HEK293 (cell line): ENCODE data around the gene LGALS1.

ENCODE experiments used
- IKZF3 ChIP-seq: fragments of 450-650 bp; IDR thresholded peaks from 2 replicates; pipeline ENCODE4 v1.5.0; 2018; ENCODE audit warnings: missing biosample characterization, mild to moderate bottlenecking, missing genetic modification characterization, moderate library complexity
- KLF16 ChIP-seq: fragments of 450-650 bp; formaldehyde crosslinking; IDR thresholded peaks from 2 replicates; pipeline ENCODE4 v1.5.1; 2017; ENCODE audit warnings: missing biosample characterization, missing genetic modification characterization
- TCF7L2 ChIP-seq: IDR thresholded peaks from 2 replicates; pipeline ENCODE4 v1.6.1; 2011; ENCODE audit warnings: low read depth, mild to moderate bottlenecking, inconsistent platforms, low read length, moderate library complexity, borderline replicate concordance
- TRIM28 ChIP-seq: IDR thresholded peaks from 2 replicates; pipeline ENCODE4 v1.6.1; 2011; ENCODE audit warnings: low read length, control low read depth, borderline replicate concordance
- YY1 ChIP-seq: fragments of 450-650 bp; formaldehyde crosslinking; IDR thresholded peaks from 2 replicates; pipeline ENCODE4 v1.5.1; 2018; ENCODE audit warnings: missing biosample characterization, missing genetic modification characterization
- ZBTB7A ChIP-seq: fragments of 450-650 bp; formaldehyde crosslinking; IDR thresholded peaks from 2 replicates; pipeline ENCODE4 v1.5.1; 2016; ENCODE audit warnings: low read depth, missing biosample characterization, missing genetic modification characterization
- ZEB2 ChIP-seq: fragments of 450-650 bp; formaldehyde crosslinking; IDR thresholded peaks from 2 replicates; pipeline ENCODE4 v1.5.1; 2016; ENCODE audit warnings: missing biosample characterization, missing genetic modification characterization
- ZFHX2 ChIP-seq: fragments of 450-650 bp; formaldehyde crosslinking; conservative IDR thresholded peaks from 2 replicates; pipeline ENCODE4 v1.5.1; 2016; ENCODE audit warnings: missing biosample characterization, missing genetic modification characterization
- ZFP37 ChIP-seq: fragments of 450-650 bp; formaldehyde crosslinking; IDR thresholded peaks from 2 replicates; pipeline ENCODE4 v1.5.1; 2016; ENCODE audit warnings: missing biosample characterization, missing genetic modification characterization
- ZNF114 ChIP-seq: fragments of 450-650 bp; formaldehyde crosslinking; IDR thresholded peaks from 2 replicates; pipeline ENCODE4 v1.5.0; 2017; ENCODE audit warnings: missing biosample characterization, missing genetic modification characterization
- ZNF169 ChIP-seq: fragments of 450-650 bp; formaldehyde crosslinking; IDR thresholded peaks from 2 replicates; pipeline ENCODE4 v1.5.1; 2016; ENCODE audit warnings: missing biosample characterization, missing genetic modification characterization
- ZNF202 ChIP-seq: fragments of 450-650 bp; formaldehyde crosslinking; IDR thresholded peaks from 2 replicates; pipeline ENCODE4 v1.5.1; 2016; ENCODE audit warnings: missing biosample characterization, missing genetic modification characterization, borderline replicate concordance
- ZNF214 ChIP-seq: fragments of 450-650 bp; formaldehyde crosslinking; IDR thresholded peaks from 2 replicates; pipeline ENCODE4 v1.5.1; 2017; ENCODE audit warnings: missing biosample characterization, mild to moderate bottlenecking, missing genetic modification characterization, borderline replicate concordance
- ZNF248 ChIP-seq: fragments of 450-650 bp; formaldehyde crosslinking; IDR thresholded peaks from 2 replicates; pipeline ENCODE4 v1.5.1; 2017; ENCODE audit warnings: missing biosample characterization, missing genetic modification characterization
- ZNF266 ChIP-seq: fragments of 450-650 bp; formaldehyde crosslinking; IDR thresholded peaks from 2 replicates; pipeline ENCODE4 v1.5.1; 2016; ENCODE audit warnings: missing biosample characterization, missing genetic modification characterization, low read depth
- ZNF324 ChIP-seq: fragments of 450-650 bp; formaldehyde crosslinking; IDR thresholded peaks from 2 replicates; pipeline ENCODE4 v1.5.1; 2016; ENCODE audit warnings: missing biosample characterization, missing genetic modification characterization
- ZNF473 ChIP-seq: fragments of 450-650 bp; formaldehyde crosslinking; IDR thresholded peaks from 2 replicates; pipeline ENCODE4 v1.5.1; 2017; ENCODE audit warnings: missing biosample characterization, missing genetic modification characterization
- ZNF514 ChIP-seq: fragments of 450-650 bp; formaldehyde crosslinking; IDR thresholded peaks from 2 replicates; pipeline ENCODE4 v1.5.1; 2016; ENCODE audit warnings: missing biosample characterization, missing genetic modification characterization
- ZNF529 ChIP-seq: fragments of 450-650 bp; formaldehyde crosslinking; IDR thresholded peaks from 2 replicates; pipeline ENCODE4 v1.5.1; 2017; ENCODE audit warnings: missing genetic modification characterization, missing biosample characterization; ENCODE audit not compliant: insufficient replicate concordance
- ZNF530 ChIP-seq: fragments of 450-650 bp; formaldehyde crosslinking; IDR thresholded peaks from 2 replicates; pipeline ENCODE4 v1.5.1; 2016; ENCODE audit warnings: low read depth, missing biosample characterization, missing genetic modification characterization
- ZNF548 ChIP-seq: fragments of 450-650 bp; formaldehyde crosslinking; IDR thresholded peaks from 2 replicates; pipeline ENCODE4 v1.5.1; 2016; ENCODE audit warnings: missing biosample characterization, missing genetic modification characterization
- ZNF623 ChIP-seq: fragments of 450-650 bp; formaldehyde crosslinking; IDR thresholded peaks from 2 replicates; pipeline ENCODE4 v1.5.1; 2016; ENCODE audit warnings: missing biosample characterization, missing genetic modification characterization
- ZNF677 ChIP-seq: fragments of 450-650 bp; IDR thresholded peaks from 2 replicates; pipeline ENCODE4 v1.5.0; 2018; ENCODE audit warnings: missing biosample characterization, mild to moderate bottlenecking, missing genetic modification characterization, moderate library complexity
- ZNF747 ChIP-seq: fragments of 450-650 bp; formaldehyde crosslinking; IDR thresholded peaks from 2 replicates; pipeline ENCODE4 v1.5.1; 2016; ENCODE audit warnings: missing biosample characterization, missing genetic modification characterization
- ZNF768 ChIP-seq: fragments of 450-650 bp; formaldehyde crosslinking; IDR thresholded peaks from 2 replicates; pipeline ENCODE4 v1.5.1; 2018; ENCODE audit warnings: missing biosample characterization, mild to moderate bottlenecking, missing genetic modification characterization
- TF ChIP-seq, protein P1 (sequence below): fragments of 450-650 bp; formaldehyde crosslinking; IDR thresholded peaks from 2 replicates; pipeline ENCODE4 v1.5.1; 2016; ENCODE audit warnings: missing biosample characterization, missing genetic modification characterization
- TF ChIP-seq, protein P2 (sequence below): fragments of 450-650 bp; formaldehyde crosslinking; IDR thresholded peaks from 2 replicates; pipeline ENCODE4 v1.5.1; 2016; ENCODE audit warnings: missing biosample characterization, missing genetic modification characterization
- TF ChIP-seq, protein P3 (sequence below): fragments of 450-650 bp; formaldehyde crosslinking; IDR thresholded peaks from 2 replicates; pipeline ENCODE4 v1.5.1; 2016; ENCODE audit warnings: missing biosample characterization, missing genetic modification characterization
- TF ChIP-seq, protein P4 (sequence below): fragments of 450-650 bp; formaldehyde crosslinking; IDR thresholded peaks from 2 replicates; pipeline ENCODE4 v1.5.1; 2016; ENCODE audit warnings: missing biosample characterization, missing genetic modification characterization
- TF ChIP-seq, protein P5 (sequence below): fragments of 450-650 bp; formaldehyde crosslinking; IDR thresholded peaks from 2 replicates; pipeline ENCODE4 v1.5.1; 2017; ENCODE audit warnings: missing biosample characterization, missing genetic modification characterization
- TF ChIP-seq, protein P6 (sequence below): fragments of 450-650 bp; formaldehyde crosslinking; IDR thresholded peaks from 2 replicates; pipeline ENCODE4 v1.5.1; 2016; ENCODE audit warnings: missing biosample characterization, missing genetic modification characterization

Gene LGALS1

DNA sequence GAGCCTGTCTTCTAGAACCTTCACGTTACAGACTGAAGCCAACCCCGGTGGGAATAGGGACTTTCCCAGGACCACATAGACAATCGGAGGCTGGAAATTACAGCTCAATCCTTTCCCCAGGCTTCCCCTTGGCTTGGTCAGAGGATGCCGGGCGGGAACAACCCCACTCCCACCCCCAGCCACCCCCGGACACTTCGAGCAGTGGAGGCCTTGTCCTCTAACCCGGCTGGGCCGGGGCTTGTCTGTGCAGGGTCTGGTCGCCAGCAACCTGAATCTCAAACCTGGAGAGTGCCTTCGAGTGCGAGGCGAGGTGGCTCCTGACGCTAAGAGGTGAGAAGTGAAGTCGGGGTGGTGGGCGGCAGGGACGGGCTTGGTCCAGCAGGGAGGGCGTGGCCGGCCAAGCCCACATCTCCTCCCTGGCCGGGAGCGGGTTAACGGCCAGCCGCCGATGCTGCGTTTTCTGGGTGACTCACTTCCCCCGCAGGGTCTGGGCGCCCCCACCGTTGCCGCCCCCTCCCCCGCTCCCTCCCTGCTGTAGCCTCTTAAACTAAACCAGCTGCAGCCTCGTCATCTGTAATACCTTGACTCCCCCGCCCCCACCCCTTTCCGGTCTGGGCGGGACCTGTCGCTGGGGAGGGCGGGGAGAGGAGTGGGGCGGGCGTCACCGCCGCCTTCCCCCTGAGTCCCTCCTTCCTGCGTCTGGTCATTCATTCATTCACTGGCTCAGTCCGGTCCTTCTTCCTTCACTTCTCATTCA, 1.5 kb downstream of the LGALS1 start (continued):
- TF ChIP-seq ZNF266 (no peak), ZBTB7A (tag by site-specific recombination) (no peak), ZNF768 (tag by site-specific recombination) (no peak), ZNF473 (no peak), KLF16 (tag by site-specific recombination) (peak; percentile 91), ZEB2 (tag by site-specific recombination) (peak; percentile 78; the same call in 1 of the 2 replicates), IKZF3 (peak; percentile 52; the same call in 1 of the 2 replicates), ZNF202 (tag by site-specific recombination) (no peak), ZNF114 (no peak), TCF7L2 (no peak), ZNF530 (tag by site-specific recombination) (no peak), ZFP37 (tag by site-specific recombination) (no peak), ZNF677 (no peak), YY1 (no peak), ZNF514 (tag by site-specific recombination) (no peak), ZNF248 (no peak), ZNF529 (no peak), ZNF548 (tag by site-specific recombination) (no peak), TRIM28 (no peak), ZNF169 (tag by site-specific recombination) (0 out of 2 replicates have a peak, but pooled peaks have one; percentile 18), ZFHX2 (tag by site-specific recombination) (peak; percentile 94), ZNF747 (no peak), ZNF623 (tag by site-specific recombination) (no peak), ZNF214 (tag by site-specific recombination) (no peak), ZNF324 (tag by site-specific recombination) (peak; percentile 18; the same call in 1 of the 2 replicates)
- TF ChIP-seq, protein P1, sequence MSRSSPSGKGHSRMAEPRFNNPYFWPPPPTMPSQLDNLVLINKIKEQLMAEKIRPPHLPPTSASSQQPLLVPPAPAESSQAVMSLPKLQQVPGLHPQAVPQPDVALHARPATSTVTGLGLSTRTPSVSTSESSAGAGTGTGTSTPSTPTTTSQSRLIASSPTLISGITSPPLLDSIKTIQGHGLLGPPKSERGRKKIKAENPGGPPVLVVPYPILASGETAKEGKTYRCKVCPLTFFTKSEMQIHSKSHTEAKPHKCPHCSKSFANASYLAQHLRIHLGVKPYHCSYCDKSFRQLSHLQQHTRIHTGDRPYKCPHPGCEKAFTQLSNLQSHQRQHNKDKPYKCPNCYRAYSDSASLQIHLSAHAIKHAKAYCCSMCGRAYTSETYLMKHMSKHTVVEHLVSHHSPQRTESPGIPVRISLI = no peak
- TF ChIP-seq, protein P2, sequence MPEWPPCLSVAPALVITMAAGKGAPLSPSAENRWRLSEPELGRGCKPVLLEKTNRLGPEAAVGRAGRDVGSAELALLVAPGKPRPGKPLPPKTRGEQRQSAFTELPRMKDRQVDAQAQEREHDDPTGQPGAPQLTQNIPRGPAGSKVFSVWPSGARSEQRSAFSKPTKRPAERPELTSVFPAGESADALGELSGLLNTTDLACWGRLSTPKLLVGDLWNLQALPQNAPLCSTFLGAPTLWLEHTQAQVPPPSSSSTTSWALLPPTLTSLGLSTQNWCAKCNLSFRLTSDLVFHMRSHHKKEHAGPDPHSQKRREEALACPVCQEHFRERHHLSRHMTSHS (tag by site-specific recombination) = no peak
- TF ChIP-seq, protein P3, sequence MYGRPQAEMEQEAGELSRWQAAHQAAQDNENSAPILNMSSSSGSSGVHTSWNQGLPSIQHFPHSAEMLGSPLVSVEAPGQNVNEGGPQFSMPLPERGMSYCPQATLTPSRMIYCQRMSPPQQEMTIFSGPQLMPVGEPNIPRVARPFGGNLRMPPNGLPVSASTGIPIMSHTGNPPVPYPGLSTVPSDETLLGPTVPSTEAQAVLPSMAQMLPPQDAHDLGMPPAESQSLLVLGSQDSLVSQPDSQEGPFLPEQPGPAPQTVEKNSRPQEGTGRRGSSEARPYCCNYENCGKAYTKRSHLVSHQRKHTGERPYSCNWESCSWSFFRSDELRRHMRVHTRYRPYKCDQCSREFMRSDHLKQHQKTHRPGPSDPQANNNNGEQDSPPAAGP (tag by site-specific recombination) = peak; percentile 96
- TF ChIP-seq, protein P4, sequence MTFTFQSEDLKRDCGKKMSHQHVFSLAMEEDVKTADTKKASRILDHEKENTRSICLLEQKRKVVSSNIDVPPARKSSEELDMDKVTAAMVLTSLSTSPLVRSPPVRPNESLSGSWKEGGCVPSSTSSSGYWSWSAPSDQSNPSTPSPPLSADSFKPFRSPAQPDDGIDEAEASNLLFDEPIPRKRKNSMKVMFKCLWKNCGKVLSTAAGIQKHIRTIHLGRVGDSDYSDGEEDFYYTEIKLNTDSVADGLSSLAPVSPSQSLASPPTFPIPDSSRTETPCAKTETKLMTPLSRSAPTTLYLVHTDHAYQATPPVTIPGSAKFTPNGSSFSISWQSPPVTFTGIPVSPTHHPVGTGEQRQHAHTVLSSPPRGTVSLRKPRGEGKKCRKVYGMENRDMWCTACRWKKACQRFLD (tag by site-specific recombination) = no peak
- TF ChIP-seq, protein P5, sequence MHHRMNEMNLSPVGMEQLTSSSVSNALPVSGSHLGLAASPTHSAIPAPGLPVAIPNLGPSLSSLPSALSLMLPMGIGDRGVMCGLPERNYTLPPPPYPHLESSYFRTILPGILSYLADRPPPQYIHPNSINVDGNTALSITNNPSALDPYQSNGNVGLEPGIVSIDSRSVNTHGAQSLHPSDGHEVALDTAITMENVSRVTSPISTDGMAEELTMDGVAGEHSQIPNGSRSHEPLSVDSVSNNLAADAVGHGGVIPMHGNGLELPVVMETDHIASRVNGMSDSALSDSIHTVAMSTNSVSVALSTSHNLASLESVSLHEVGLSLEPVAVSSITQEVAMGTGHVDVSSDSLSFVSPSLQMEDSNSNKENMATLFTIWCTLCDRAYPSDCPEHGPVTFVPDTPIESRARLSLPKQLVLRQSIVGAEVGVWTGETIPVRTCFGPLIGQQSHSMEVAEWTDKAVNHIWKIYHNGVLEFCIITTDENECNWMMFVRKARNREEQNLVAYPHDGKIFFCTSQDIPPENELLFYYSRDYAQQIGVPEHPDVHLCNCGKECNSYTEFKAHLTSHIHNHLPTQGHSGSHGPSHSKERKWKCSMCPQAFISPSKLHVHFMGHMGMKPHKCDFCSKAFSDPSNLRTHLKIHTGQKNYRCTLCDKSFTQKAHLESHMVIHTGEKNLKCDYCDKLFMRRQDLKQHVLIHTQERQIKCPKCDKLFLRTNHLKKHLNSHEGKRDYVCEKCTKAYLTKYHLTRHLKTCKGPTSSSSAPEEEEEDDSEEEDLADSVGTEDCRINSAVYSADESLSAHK (tag by site-specific recombination) = no peak; the same call in 1 of the 2 replicates
- TF ChIP-seq, protein P6, sequence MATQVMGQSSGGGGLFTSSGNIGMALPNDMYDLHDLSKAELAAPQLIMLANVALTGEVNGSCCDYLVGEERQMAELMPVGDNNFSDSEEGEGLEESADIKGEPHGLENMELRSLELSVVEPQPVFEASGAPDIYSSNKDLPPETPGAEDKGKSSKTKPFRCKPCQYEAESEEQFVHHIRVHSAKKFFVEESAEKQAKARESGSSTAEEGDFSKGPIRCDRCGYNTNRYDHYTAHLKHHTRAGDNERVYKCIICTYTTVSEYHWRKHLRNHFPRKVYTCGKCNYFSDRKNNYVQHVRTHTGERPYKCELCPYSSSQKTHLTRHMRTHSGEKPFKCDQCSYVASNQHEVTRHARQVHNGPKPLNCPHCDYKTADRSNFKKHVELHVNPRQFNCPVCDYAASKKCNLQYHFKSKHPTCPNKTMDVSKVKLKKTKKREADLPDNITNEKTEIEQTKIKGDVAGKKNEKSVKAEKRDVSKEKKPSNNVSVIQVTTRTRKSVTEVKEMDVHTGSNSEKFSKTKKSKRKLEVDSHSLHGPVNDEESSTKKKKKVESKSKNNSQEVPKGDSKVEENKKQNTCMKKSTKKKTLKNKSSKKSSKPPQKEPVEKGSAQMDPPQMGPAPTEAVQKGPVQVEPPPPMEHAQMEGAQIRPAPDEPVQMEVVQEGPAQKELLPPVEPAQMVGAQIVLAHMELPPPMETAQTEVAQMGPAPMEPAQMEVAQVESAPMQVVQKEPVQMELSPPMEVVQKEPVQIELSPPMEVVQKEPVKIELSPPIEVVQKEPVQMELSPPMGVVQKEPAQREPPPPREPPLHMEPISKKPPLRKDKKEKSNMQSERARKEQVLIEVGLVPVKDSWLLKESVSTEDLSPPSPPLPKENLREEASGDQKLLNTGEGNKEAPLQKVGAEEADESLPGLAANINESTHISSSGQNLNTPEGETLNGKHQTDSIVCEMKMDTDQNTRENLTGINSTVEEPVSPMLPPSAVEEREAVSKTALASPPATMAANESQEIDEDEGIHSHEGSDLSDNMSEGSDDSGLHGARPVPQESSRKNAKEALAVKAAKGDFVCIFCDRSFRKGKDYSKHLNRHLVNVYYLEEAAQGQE = no peak
